Spinal cord (tissue), 10 donors: ENCODE measurements around the gene MTUS2. TPM values are rescaled to one million over a fixed set of nuclear protein-coding genes. Genes with fewer than 3 reads are reported as not detected.

ENCODE experiments used
- DNase-seq, 6 donors: peaks; one replicate each; pipeline versions ENCODE4 v3.0.0 to v3.0.0-alpha.2; 2013 to 2015; ENCODE audit warnings: low spot score in 6 of 6, low read depth in 4 of 6
- H3K27ac ChIP-seq: one replicate; pipeline ENCODE4 v1.5.1; 2013; ENCODE audit warnings: low read depth, low read length, control low read depth
- H3K27me3 ChIP-seq: one replicate; pipeline ENCODE4 v1.6.1; 2013; ENCODE audit warnings: low read length; ENCODE audit not compliant: control insufficient read depth, insufficient read depth
- H3K36me3 ChIP-seq: one replicate; pipeline ENCODE4 v1.6.1; 2013; ENCODE audit warnings: low read length; ENCODE audit not compliant: control insufficient read depth, insufficient read depth
- H3K4me1 ChIP-seq: one replicate; pipeline ENCODE4 v1.6.1; 2013; ENCODE audit warnings: low read length; ENCODE audit not compliant: control insufficient read depth, insufficient read depth
- H3K4me3 ChIP-seq: one replicate; pipeline ENCODE4 v1.5.1; 2013; ENCODE audit warnings: low read depth, low read length, control low read depth
- H3K9me3 ChIP-seq: one replicate; pipeline ENCODE4 v1.6.1; 2013; ENCODE audit warnings: low read length; ENCODE audit not compliant: control insufficient read depth, insufficient read depth
- WGBS: methylation state at CpG from one replicate; pipeline ENCODE4 v1.1.5; 2013; ENCODE audit warnings: missing lambda C conversion rate; ENCODE audit not compliant: insufficient coverage; 5-methylcytosine and 5-hydroxymethylcytosine counted together
- polyA plus RNA-seq, 2 donors: library from polyadenylated mRNA; unstranded; fragments of 120-200 nt; gene quantifications; one replicate each; pipeline ENCODE4 v1.2.1, GENCODE V29; 2013; ENCODE audit not compliant: insufficient read length in 2 of 2
- total RNA-seq, 2 donors: library from RNA; depleted of rRNA in 1 of 2; stranded (reverse); fragments of 120-200 nt in 1 of 2; fragments of >200 nt in 1 of 2; gene quantifications; one replicate each; pipeline versions ENCODE4 v1.2.3 to v1.2.4, GENCODE V29; 2013 to 2014
- donor health status: healthy.

MTUS2 gene
- total and polyA plus RNA-seq, 4 donors, result 4.6 to 12.5 (median 10.1) TPM

- Histone ChIP-seq H3K4me3 (no peak overlapping the region), H3K27me3 (no peaks in the 10 kb centered on the region), H3K9me3 (no peaks in the 10 kb centered on the region), H3K36me3 (peaks cover 19% of the 10 kb centered on the region), H3K27ac (no peak overlapping the region), H3K4me1 (peaks cover 32% of the 10 kb centered on the region)
- WGBS, result 76% methylated on average over 6 of the region's 7 CpGs
- no peak for DNase-seq
These were observed 679.5 kb downstream of the MTUS2 start for GRCh38 chr13:29499506-29500165.

- peaks cover 22% of the 10 kb centered on the region for H3K36me3 ChIP-seq
- no peak overlapping the region for H3K27ac ChIP-seq
- H3K9me3 ChIP-seq, result no peaks in the 10 kb centered on the region
- H3K4me1 ChIP-seq, result peaks cover 32% of the 10 kb centered on the region
- DNase-seq, result peak in 1 of 6 donors; percentile 55
- no peaks in the 10 kb centered on the region for H3K27me3 ChIP-seq
- WGBS, result 80% methylated on average over 5 of the region's 7 CpGs
- H3K4me3 ChIP-seq, result no peak overlapping the region
These were observed 680.2 kb downstream of the MTUS2 start for GRCh38 chr13:29500386-29500785.

DNA sequence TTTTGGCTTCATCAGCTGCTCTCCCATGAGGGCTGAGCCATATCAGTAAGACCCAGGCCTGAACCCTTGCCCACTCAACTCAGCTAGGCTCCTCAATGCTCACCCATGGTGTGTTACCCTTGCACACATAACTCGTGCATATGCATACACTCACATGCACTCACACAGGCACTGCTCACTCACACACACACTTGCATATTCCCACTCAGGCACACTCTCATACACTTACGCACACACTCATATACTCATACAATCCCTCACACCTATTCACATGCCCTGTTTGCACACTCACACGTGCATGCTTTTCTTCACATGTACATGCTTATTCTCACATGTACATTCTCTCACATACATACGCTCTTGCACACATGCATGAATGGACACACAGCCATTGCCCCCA lies 681.5 kb downstream of the MTUS2 start:
- Histone ChIP-seq H3K27ac (no peak overlapping the region), H3K36me3 (peaks cover 30% of the 10 kb centered on the region), H3K27me3 (no peaks in the 10 kb centered on the region), H3K4me3 (no peak overlapping the region), H3K4me1 (peaks cover 32% of the 10 kb centered on the region), H3K9me3 (no peaks in the 10 kb centered on the region)
- 96% methylated on average over 4 of the region's 4 CpGs for WGBS
- DNase-seq, result no peak

- Histone ChIP-seq H3K36me3 (peaks cover 27% of the 10 kb centered on the region), H3K4me1 (peaks cover 32% of the 10 kb centered on the region), H3K4me3 (no peak overlapping the region), H3K27me3 (no peaks in the 10 kb centered on the region), H3K9me3 (no peaks in the 10 kb centered on the region), H3K27ac (no peak overlapping the region)
- 83% methylated on average over 10 of the region's 13 CpGs for WGBS
- no peak for DNase-seq
These were observed 682.4 kb downstream of the MTUS2 start for GRCh38 chr13:29502391-29503008.

GRCh38 chr13:29503041-29503837 lies 683.1 kb downstream of the MTUS2 start:
- DNase-seq, result peak in 2 of 6 donors; percentile 47 to 62
- WGBS, result 25% methylated on average over 23 of the region's 32 CpGs
- Histone ChIP-seq H3K36me3 (peaks cover 27% of the 10 kb centered on the region), H3K27me3 (no peaks in the 10 kb centered on the region), H3K9me3 (no peaks in the 10 kb centered on the region), H3K27ac (no peak overlapping the region), H3K4me1 (peaks cover 35% of the 10 kb centered on the region), H3K4me3 (peak overlapping the region; percentile 9)

- Histone ChIP-seq H3K4me3 (no peak overlapping the region), H3K9me3 (no peaks in the 10 kb centered on the region), H3K27me3 (no peaks in the 10 kb centered on the region), H3K36me3 (peaks cover 22% of the 10 kb centered on the region), H3K27ac (no peak overlapping the region), H3K4me1 (peaks cover 44% of the 10 kb centered on the region)
- WGBS, result 98% methylated on average over 12 of the region's 15 CpGs
- DNase-seq, result no peak
These were observed 684.6 kb downstream of the MTUS2 start for GRCh38 chr13:29504691-29505090.

DNA sequence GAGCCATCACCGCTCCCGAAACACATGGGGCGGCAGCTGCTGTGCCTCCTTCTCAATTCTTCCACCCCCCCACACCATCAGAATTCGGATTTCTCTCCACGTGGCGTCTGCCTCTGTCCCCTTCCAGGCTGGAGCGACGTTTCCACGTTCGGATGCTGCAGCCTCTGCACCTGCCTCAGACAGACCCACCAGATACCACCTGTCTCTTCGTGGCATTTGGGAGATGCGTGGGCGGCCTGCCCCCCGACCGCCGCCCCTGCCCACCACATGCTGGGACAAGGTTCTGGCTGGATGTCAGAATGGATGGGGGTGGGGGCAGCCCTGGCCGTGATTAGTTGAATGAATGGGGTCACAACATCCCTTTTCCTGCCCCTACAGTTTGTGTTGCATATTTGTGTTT lies 685.4 kb downstream of the MTUS2 start:
- H3K4me1 ChIP-seq, result peaks cover 49% of the 10 kb centered on the region
- H3K27me3 ChIP-seq, result no peaks in the 10 kb centered on the region
- no peak for DNase-seq

DNA sequence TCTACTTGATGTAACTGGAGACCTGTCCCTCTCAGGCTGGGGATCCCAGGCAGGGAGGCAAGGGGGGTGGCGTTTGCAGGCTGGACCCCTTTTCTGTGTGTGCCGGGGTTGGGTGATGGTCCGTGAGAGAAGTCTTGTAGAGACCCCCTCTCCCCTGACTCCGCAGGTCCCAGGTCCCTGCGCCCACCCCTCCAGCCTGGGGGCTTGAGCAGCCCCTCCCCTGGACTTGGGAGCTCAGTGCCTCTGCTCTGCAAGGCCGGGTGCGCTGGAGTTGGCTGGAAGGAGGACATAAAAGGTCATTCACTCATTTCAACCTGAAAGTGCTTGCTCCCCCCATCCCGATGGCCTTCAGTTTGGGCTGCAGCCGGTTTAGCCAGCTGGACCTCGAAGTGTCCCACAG lies 685.8 kb downstream of the MTUS2 start:
- Histone ChIP-seq H3K27ac (no peak overlapping the region), H3K27me3 (no peaks in the 10 kb centered on the region), H3K4me1 (peaks cover 53% of the 10 kb centered on the region), H3K36me3 (peaks cover 21% of the 10 kb centered on the region), H3K4me3 (no peak overlapping the region), H3K9me3 (no peaks in the 10 kb centered on the region)
- 33% methylated on average over 3 of the region's 10 CpGs for WGBS
- DNase-seq, result no peak

More for the DNA sequence above, 685.4 kb downstream of the MTUS2 start:
- H3K9me3 ChIP-seq, result no peaks in the 10 kb centered on the region
- WGBS, result 89% methylated on average over 10 of the region's 17 CpGs
- H3K4me3 ChIP-seq, result no peak overlapping the region
- no peak overlapping the region for H3K27ac ChIP-seq
- peaks cover 20% of the 10 kb centered on the region for H3K36me3 ChIP-seq

DNA sequence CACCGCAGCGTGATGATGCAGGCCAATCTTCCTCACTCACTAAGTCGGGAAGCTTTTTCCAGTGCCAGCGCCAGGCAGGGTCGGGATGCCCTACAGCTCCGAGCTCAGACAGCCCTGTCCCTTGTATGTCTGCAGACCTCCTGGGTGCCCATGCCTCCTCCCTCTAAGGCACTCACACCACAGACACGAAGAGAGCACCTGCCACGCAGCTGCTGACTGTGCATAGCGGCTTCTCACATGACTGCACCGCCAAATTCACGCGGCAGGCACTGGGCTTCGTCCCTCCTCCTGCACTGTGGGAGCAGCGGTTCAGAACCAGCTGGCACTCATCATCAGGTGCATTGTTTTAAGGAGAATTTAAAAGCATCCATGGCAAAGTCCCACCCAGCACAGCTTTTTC lies 687.2 kb downstream of the MTUS2 start:
- Histone ChIP-seq H3K27me3 (no peaks in the 10 kb centered on the region), H3K27ac (no peak overlapping the region), H3K4me3 (no peak overlapping the region), H3K36me3 (peaks cover 26% of the 10 kb centered on the region), H3K9me3 (no peaks in the 10 kb centered on the region), H3K4me1 (peaks cover 67% of the 10 kb centered on the region)
- 34% methylated on average over 14 of the region's 14 CpGs for WGBS
- peak in 2 of 6 donors; percentile 60 to 87 for DNase-seq
